AG04450 (cell line): ENCODE results near the gene HINT3. TPM values are rescaled to one million over a fixed set of nuclear protein-coding genes. Genes with fewer than 3 reads are reported as not detected.
"Not testable (repeated sequence)": the region's sequence is repeated elsewhere in the genome, so short reads cannot be mapped to it uniquely, and the experiment has no call there.

ENCODE experiments used
- CTCF ChIA-PET: fragments of 300-600, 350-600 bp; formaldehyde crosslinking; extraction: SDS; loops from one replicate; lab custom pipeline; 2022; ENCODE audit warnings: antibody characterized with exemption, inconsistent platforms; lab: Charles Lee
- POLR2A ChIA-PET: fragments of 350-600 bp; formaldehyde crosslinking; extraction: SDS; loops from one replicate; lab custom pipeline; 2021; ENCODE audit warnings: antibody characterized with exemption, inconsistent platforms; lab: Yijun Ruan, JAX
- DNase-seq: peaks from one replicate; pipeline ENCODE4 v3.0.0-alpha.2; 2011; ENCODE audit warnings: low read depth, low spot score
- H3K27ac ChIP-seq: one replicate; pipeline ENCODE4 v1.5.1; 2012; ENCODE audit warnings: low read depth, low read length, control low read depth
- H3K27me3 ChIP-seq: one replicate; pipeline ENCODE4 v1.6.0; 2012; ENCODE audit warnings: low read length; ENCODE audit not compliant: control insufficient read depth, insufficient read depth
- H3K4me3 ChIP-seq: 2 replicates; pipeline ENCODE4 v1.5.1; 2011; ENCODE audit warnings: mild to moderate bottlenecking, low read depth, low read length, control low read depth
- H3K9me3 ChIP-seq: 2 replicates; pipeline ENCODE4 v1.5.1; 2012; ENCODE audit warnings: low read length; ENCODE audit not compliant: control insufficient read depth, insufficient read depth
- polyA plus RNA-seq: library from polyadenylated mRNA; depleted of rRNA; stranded (reverse); fragments of >200 nt; gene quantifications from 2 replicates; pipeline ENCODE4 v1.2.3, GENCODE V29; 2011
- TF ChIP-seq, protein P1 (sequence below): IDR thresholded peaks from 2 replicates; pipeline ENCODE4 v1.5.1; 2011; ENCODE audit warnings: low read depth, low read length, control low read depth, inconsistent platforms

The HINT3 gene
- polyA plus RNA-seq, 1 experiment, result 4.0 TPM

DNA sequence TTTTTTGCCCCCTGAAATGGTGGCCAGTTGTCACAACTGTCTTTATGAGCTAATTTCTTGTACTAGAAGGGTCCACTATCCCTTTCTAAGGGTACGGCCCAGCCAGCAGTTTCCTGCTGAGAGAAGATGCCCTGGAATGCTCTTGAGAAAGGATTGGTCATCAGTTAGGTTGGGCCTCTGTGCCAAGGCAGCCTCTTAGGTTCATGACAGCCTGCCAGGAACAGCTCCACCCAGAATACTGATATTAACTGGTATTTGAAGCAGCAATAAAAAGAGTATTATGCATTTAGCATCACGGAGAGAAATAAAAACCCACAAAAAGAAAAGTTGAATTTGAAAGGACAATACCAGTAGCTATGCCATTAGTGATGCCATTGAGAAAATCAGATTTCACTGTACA lies 9.0 kb upstream of the HINT3 start:
- Histone ChIP-seq H3K27ac (no peak overlapping the region), H3K4me3 (no peak overlapping the region), H3K27me3 (no peaks in the 10 kb centered on the region), H3K9me3 (no peaks in the 10 kb centered on the region)
- DNase-seq, result no peak
- POLR2A ChIA-PET, result no interaction called here
- TF ChIP-seq, protein P1, sequence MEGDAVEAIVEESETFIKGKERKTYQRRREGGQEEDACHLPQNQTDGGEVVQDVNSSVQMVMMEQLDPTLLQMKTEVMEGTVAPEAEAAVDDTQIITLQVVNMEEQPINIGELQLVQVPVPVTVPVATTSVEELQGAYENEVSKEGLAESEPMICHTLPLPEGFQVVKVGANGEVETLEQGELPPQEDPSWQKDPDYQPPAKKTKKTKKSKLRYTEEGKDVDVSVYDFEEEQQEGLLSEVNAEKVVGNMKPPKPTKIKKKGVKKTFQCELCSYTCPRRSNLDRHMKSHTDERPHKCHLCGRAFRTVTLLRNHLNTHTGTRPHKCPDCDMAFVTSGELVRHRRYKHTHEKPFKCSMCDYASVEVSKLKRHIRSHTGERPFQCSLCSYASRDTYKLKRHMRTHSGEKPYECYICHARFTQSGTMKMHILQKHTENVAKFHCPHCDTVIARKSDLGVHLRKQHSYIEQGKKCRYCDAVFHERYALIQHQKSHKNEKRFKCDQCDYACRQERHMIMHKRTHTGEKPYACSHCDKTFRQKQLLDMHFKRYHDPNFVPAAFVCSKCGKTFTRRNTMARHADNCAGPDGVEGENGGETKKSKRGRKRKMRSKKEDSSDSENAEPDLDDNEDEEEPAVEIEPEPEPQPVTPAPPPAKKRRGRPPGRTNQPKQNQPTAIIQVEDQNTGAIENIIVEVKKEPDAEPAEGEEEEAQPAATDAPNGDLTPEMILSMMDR, result no peak
- CTCF ChIA-PET, result interaction anchor here (0.5 to 6.1 kb wide), 5 partner anchors 7 to 132 kb away, joined by 3 to 92 read pairs (median 4); partner anchors contain the start of gene HINT3

DNA sequence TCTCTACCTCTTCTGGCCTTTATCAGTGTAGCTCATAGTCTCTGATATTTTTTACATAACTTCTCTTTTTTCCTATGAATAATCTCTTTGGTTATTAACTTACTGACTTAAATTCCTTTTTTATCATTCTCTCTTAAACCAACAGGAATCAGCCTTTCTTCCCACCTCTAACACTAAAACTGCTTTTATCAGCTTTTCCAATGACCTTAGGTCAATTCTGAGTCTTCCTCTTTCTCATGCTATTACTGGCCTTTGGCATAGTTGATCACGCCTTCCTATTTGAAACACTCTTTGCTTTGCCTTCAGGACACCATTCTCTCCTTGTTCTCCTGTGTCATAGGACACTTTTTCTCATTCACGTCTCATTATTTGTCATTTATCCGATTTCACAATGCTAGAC lies 8.1 kb upstream of the HINT3 start:
- H3K27ac ChIP-seq, result no peak overlapping the region
- H3K4me3 ChIP-seq, result no peak overlapping the region
- no peaks in the 10 kb centered on the region for H3K27me3 ChIP-seq
- POLR2A ChIA-PET, result no interaction called here
- no peak for DNase-seq
- TF ChIP-seq, protein P1, result no peak
- CTCF ChIA-PET, result interaction anchor here (0.8 to 6.1 kb wide), 3 partner anchors 8 to 42 kb away, joined by 3 to 92 read pairs (median 5); partner anchors contain the start of gene HINT3
- H3K9me3 ChIP-seq, result peaks cover 4% of the 10 kb centered on the region; the same call in 1 of the 2 replicates

DNA sequence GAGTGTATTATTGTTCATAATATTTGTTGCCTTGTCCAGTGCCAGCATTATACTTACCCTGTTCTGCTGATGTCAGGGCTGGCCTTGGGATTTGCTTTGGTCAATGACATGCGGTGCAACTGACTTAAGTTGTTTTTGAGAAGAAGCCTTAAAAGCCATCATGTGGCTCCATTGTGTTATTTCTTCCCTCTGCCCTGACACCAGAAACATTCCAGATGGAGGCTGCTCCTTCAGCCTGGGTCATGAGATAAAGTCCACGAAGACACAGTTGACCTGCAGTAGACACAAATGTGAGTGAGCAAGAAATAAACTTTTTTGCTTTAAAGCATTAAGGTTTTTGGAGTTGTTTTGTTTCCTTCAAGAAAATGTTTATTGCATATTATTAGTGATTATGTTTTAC lies 7.5 kb upstream of the HINT3 start:
- TF ChIP-seq, protein P1, result no peak
- H3K27me3 ChIP-seq, result no peaks in the 10 kb centered on the region
- CTCF ChIA-PET, result no interaction called here
- peaks cover 4% of the 10 kb centered on the region; the same call in 1 of the 2 replicates for H3K9me3 ChIP-seq
- DNase-seq, result no peak
- no peak overlapping the region for H3K4me3 ChIP-seq
- POLR2A ChIA-PET, result no interaction called here
- no peak overlapping the region for H3K27ac ChIP-seq

DNA sequence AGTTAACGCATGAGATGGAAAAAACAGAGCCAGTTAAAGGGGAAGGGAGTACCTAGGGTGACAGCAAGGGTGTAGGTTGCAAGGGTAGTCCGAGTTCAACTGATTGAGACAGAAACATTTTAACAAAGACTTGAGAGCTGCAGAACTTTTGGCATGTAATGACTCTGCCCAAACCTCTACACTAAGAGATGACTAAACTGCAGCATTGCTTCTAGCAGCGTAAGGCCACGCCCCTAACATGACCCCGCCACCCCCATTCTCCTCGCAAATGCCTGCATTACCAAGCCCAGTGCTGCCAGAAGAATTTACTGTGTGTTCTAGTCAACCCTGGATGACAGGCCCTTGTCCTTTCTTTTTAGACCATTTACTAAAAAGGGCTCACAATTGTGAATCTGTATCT lies 6.3 kb upstream of the HINT3 start:
- H3K27me3 ChIP-seq, result no peaks in the 10 kb centered on the region
- H3K9me3 ChIP-seq, result peaks cover 4% of the 10 kb centered on the region; the same call in 1 of the 2 replicates
- TF ChIP-seq, protein P1, result no peak
- ChIA-PET POLR2A (no interaction called here), CTCF (interaction anchor here (11.8 kb wide), 1 partner anchor 165 kb away, joined by 196 read pairs; the partner anchor contains the start of gene NCOA7)
- H3K27ac ChIP-seq, result no peak overlapping the region
- DNase-seq, result no peak
- no peak overlapping the region for H3K4me3 ChIP-seq

DNA sequence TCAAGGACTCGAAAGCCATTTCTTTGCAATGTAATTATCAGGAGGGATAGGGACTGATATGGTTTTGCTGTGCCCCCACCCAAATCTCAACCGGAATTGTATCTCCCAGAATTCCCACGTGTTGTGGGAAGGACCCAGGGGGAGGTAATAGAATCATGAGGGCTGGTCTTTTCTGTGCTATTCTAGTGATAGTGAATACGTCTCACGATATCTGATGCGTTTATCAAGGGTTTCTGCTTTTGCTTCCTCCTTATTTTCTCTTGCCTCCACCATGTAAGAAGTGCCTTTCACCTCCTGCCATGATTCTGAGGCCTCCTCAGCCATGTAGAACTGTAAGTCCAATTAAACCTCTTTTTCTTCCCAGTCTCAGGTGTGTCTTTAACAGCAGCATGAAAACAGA lies 5.9 kb upstream of the HINT3 start:
- H3K27ac ChIP-seq, H3K9me3 ChIP-seq, DNase-seq, H3K27me3 ChIP-seq, H3K4me3 ChIP-seq, POLR2A ChIA-PET: not testable (repeated sequence)
- CTCF ChIA-PET, result interaction anchor here (0.6 to 11.8 kb wide), 4 partner anchors 23 to 165 kb away, joined by 3 to 196 read pairs (median 18); partner anchors contain the start of gene NCOA7
